Measurements from ENCODE around the gene NEXMIF. TPM values are rescaled to one million over a fixed set of nuclear protein-coding genes. Genes with fewer than 3 reads are reported as not detected.
"Not testable (repeated sequence)": the region's sequence is repeated elsewhere in the genome, so short reads cannot be mapped to it uniquely, and the experiment has no call there.

NEXMIF gene
- total RNA-seq, 6 donors from 2014 or later = under 0.01 to 2.1 (median 0.65) TPM

DNA sequence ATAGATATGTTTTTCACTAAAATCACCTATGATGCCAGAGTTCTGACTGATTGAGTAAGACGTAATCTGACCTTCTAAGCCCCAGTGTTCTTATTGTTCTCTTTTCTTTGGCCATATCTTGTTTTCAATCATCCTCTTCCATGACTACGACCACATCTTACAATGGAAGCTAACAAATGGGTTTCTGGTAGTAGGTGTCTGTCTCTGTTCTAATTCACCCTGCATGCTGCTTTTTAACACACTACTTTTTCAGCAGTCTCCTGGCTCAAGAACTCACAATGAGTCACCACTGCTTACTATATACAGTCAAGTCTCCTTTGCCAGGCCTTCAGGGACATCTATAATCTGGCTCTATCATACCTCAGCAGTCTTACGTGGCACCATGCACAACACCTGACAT lies 146.1 kb downstream of the NEXMIF start:
- ATAC-seq (ENCODE audit: low FRiP score in 2 of 2) = no peak
- Histone ChIP-seq H3K27ac (no peak overlapping the region), H3K36me3 (no peaks in the 10 kb centered on the region), H3K4me1 (no peaks in the 10 kb centered on the region), H3K4me3 (no peak overlapping the region), H3K27me3 (no peaks in the 10 kb centered on the region), H3K9me3 (no peaks in the 10 kb centered on the region)
- no peak for DNase-seq
- 58 to 71% methylated on average over 3 of the region's 3 CpGs for WGBS, 2 donors
- TF ChIP-seq EP300 (IDR thresholded peaks at IDR 0.05) (no peak), POLR2AphosphoS5 (IDR thresholded peaks at IDR 0.05) (no peak), POLR2A (IDR thresholded peaks at IDR 0.05) (no peak)
- TF ChIP-seq, protein P1, sequence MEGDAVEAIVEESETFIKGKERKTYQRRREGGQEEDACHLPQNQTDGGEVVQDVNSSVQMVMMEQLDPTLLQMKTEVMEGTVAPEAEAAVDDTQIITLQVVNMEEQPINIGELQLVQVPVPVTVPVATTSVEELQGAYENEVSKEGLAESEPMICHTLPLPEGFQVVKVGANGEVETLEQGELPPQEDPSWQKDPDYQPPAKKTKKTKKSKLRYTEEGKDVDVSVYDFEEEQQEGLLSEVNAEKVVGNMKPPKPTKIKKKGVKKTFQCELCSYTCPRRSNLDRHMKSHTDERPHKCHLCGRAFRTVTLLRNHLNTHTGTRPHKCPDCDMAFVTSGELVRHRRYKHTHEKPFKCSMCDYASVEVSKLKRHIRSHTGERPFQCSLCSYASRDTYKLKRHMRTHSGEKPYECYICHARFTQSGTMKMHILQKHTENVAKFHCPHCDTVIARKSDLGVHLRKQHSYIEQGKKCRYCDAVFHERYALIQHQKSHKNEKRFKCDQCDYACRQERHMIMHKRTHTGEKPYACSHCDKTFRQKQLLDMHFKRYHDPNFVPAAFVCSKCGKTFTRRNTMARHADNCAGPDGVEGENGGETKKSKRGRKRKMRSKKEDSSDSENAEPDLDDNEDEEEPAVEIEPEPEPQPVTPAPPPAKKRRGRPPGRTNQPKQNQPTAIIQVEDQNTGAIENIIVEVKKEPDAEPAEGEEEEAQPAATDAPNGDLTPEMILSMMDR (IDR thresholded peaks at IDR 0.05) = no peak

DNA sequence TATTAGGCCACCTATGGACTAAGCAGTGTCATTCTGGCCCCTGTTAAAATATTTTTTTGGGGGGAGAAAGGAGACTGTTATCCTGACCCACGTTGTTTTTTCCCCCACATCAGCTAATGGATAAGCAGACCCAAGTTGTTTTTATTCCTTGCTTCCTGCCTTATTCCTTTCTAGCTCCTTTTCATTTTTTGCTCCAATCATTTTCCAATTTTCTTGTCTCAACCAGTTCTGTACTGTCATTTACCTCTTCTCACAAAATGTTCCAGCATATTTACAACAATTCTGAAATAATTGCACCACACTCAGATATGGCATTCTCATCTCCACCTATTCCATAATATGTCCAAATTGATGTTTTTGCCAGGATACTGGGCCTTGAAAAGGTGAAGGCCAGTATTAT lies 150.3 kb downstream of the NEXMIF start:
- no peak for ATAC-seq (ENCODE audit: low FRiP score in 2 of 2)
- 47 to 55% methylated on average over 1 of the region's 1 CpG for WGBS, 2 donors
- no peak overlapping the region for H3K27ac ChIP-seq
- H3K36me3 ChIP-seq = no peaks in the 10 kb centered on the region
- no peak for DNase-seq
- TF ChIP-seq POLR2AphosphoS5 (IDR thresholded peaks at IDR 0.05) (no peak), EP300 (IDR thresholded peaks at IDR 0.05) (no peak), POLR2A (IDR thresholded peaks at IDR 0.05) (no peak)
- TF ChIP-seq, protein P1 (IDR thresholded peaks at IDR 0.05) = no peak
- no peak overlapping the region for H3K4me3 ChIP-seq
- no peaks in the 10 kb centered on the region for H3K4me1 ChIP-seq
- H3K9me3 ChIP-seq = no peaks in the 10 kb centered on the region
- H3K27me3 ChIP-seq = no peaks in the 10 kb centered on the region

DNA sequence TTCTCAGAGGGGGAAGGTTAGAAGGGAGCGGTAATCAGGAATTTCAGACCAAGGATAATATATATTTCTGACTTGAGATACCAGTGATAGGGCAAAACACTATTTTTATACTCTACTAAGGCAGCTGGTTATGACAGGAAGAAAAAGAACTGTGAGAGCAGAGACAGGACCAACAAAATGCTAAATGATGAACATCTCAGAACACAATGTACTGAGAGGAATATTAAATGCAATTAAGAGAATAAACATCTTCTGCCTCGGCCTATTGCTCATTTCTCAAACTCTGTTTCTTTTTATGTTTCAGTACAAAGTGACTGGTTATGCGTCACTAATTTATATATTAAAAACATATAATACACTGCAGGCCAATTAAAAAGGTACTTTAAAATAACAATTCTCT lies 188.8 kb downstream of the NEXMIF start:
- TF ChIP-seq EP300 (IDR thresholded peaks at IDR 0.05) (no peak), POLR2AphosphoS5 (IDR thresholded peaks at IDR 0.05) (no peak), POLR2A (IDR thresholded peaks at IDR 0.05) (no peak)
- TF ChIP-seq, protein P1 (IDR thresholded peaks at IDR 0.05) = no peak
- Histone ChIP-seq H3K9me3 (no peaks in the 10 kb centered on the region), H3K27ac (no peak overlapping the region), H3K36me3 (no peaks in the 10 kb centered on the region), H3K4me3 (no peak overlapping the region), H3K27me3 (no peaks in the 10 kb centered on the region), H3K4me1 (no peaks in the 10 kb centered on the region)
- ATAC-seq (ENCODE audit: low FRiP score in 2 of 2) (no peak), DNase-seq (no peak)
- WGBS, 2 donors = 83 to 85% methylated on average over 3 of the region's 3 CpGs

GRCh38 chrX:74705269-74705668 lies 220.0 kb downstream of the NEXMIF start:
- no peaks in the 10 kb centered on the region for H3K36me3 ChIP-seq
- H3K9me3 ChIP-seq = peaks cover 0 to 4% (median 0%) of the 10 kb centered on the region in 4 donors
- H3K27me3 ChIP-seq = no peaks in the 10 kb centered on the region
- no peak overlapping the region for H3K27ac ChIP-seq
- ATAC-seq (ENCODE audit: low FRiP score in 2 of 2) (no peak), DNase-seq (no peak)
- TF ChIP-seq, protein P1 (IDR thresholded peaks at IDR 0.05) = no peak
- no peak for TF ChIP-seq POLR2AphosphoS5 (IDR thresholded peaks at IDR 0.05)
- TF ChIP-seq EP300 (IDR thresholded peaks at IDR 0.05) = no peak
- TF ChIP-seq POLR2A (IDR thresholded peaks at IDR 0.05) = no peak
- WGBS, 2 donors = no CpG with 5 or more reads among the region's 2 CpGs
- no peak overlapping the region for H3K4me3 ChIP-seq
- H3K4me1 ChIP-seq = no peaks in the 10 kb centered on the region

DNA sequence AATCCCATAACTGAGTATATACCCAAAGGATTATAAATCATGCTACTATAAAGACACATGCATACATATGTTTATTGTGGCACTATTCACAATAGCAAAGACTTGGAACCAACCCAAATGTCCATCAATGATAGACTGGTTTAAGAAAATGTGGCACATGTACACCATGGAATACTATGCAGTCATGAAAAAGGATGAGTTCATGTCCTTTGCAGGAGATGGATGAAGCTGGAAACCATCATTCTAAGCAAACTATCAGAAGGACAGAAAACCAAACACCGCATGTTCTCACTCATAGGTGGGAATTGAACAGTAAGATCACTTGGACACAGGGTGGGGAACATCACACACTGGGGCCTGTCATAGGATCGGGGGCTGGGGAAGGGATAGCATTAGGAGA lies 223.9 kb downstream of the NEXMIF start:
- H3K27me3 ChIP-seq; H3K36me3 ChIP-seq; H3K4me3 ChIP-seq; H3K27ac ChIP-seq; ATAC-seq (ENCODE audit: low FRiP score in 2 of 2); H3K4me1 ChIP-seq; H3K9me3 ChIP-seq; DNase-seq: not testable (repeated sequence)
- WGBS, 2 donors = 71 to 89% methylated on average over 2 of the region's 2 CpGs
